HG02840 (cell line): Measurements from ENCODE around the gene POMZP3.
A peak's percentile ranks its signal among the peaks of the same experiment; 100 is the strongest.
"Not testable (repeated sequence)": the region's sequence is repeated elsewhere in the genome, so short reads cannot be mapped to it uniquely, and the experiment has no call there.

Source experiments
- ATAC-seq: cut with Tn5 transposase; IDR thresholded peaks from one replicate; pipeline ENCODE4 v1.9.1; 2021; ENCODE audit warnings: mild to moderate bottlenecking, moderate library complexity, moderate number of reproducible peaks; ENCODE audit not compliant: unreplicated experiment, low FRiP score

Gene POMZP3

DNA sequence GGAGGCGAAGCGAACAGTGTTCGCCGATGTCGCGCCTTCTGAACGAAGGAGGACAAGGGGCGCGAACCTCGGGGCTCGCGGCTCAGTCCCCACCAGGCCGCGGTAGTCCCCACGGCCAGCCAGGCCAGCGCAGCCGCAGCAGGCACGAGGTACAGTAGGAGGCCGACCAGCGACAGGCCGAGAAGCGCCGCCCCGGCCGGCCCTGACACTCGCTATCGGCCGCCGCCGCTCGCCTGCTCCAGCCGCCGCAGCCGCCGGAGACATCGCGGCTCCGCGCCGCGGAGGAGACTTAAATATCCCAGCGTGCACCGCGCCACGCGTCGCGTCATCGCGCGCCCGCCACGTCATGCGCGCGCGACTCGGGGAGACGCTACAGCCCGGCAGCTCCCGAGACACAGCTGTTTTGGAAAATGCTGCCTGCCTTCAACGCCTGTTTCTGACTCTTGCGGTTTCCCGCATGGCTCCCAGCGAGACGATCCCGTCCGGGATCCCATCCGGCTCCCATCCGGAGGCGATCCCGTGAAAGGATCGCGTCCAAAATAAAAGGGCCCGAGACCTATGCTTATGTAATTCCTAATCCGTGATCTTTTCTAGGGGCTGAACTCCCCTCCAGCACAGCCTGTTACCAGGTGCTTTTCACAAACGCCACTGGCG, at the start of gene POMZP3:
Gene POMZP3, minus strand, starts transcription at position 291 of the 654 bp plus-strand sequence. CDS start 1,215 bp downstream, outside the sequence.
- peak; percentile 89 for ATAC-seq

DNA sequence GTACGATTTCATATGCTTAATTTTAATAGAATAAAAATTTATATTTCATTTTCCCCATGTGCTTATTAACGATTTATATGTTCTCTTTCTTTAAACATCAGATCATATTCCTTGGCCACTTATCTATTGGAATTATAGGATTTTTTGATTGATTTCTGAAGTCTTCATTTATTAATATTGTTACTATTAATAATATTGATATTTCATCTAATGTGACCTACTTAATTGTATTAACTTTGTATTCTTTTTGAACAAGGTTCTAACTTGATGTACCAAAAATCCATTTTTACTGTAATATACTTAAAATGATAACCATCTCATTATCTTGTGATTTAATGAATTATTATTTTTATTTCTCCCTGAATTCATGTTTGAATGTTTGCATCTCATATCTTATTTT, 48.7 kb upstream of the POMZP3 start:
- not testable (repeated sequence) for ATAC-seq

DNA sequence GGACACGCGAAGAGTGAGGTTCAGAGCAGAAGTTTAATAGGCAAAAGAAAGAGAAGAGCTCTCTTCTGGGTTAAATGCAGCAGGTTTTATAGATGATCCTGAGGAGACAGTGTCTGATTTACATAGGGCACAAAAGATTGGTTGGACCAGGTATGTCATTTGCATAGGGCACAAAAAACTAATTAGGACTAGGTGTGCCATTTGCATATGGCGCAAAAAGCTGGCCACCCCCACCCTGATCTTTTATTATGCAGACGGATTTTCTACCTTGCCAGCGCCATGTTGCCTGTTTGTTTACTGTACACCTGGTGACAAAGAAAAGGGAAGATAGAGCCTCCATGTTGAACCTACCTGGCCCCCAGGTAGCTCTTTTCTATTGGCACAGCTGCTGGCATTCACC, 46.3 kb upstream of the POMZP3 start:
- not testable (repeated sequence) for ATAC-seq

DNA sequence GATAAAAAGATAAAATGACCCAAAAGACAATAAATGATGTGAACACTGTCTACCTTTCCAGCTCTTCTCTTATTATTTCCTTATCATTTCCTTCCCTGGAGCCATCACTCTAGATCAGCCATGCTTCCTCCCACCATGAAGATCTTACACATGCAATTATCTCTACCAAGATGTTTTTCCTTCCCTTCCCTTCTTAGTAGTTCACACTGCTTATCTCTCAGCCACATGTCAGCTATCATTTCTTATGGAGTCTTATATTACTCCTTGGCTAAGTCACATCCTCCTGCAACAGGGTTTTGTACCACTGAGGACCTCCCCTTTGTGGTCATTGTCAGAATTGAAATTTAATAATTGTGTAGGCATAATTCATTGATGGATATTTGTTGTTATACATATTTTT, 32.1 kb upstream of the POMZP3 start:
- not testable (repeated sequence) for ATAC-seq

DNA sequence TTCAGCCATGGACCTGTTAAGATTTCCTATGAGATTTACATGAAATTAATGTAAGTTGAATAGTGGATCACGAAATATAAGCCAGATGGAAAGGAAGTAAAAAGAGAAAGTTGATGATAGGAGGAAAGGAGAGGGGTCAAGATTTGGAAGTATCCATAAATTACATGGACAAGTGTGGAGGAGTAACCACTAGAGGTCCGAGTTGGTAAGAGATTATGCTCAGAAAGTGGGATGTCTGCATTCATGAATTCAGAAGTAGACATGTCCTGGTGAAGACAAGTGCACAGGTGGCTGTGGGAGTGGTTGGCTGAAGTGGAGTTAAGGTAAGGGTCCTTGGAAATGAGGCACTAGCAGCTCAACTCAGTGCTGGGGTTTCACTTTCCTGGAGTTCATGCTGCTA, 29.3 kb upstream of the POMZP3 start:
- not testable (repeated sequence) for ATAC-seq

- ATAC-seq: not testable (repeated sequence)
Observed at GRCh38 chr7:76642620-76643019, 15.5 kb upstream of the POMZP3 start.

DNA sequence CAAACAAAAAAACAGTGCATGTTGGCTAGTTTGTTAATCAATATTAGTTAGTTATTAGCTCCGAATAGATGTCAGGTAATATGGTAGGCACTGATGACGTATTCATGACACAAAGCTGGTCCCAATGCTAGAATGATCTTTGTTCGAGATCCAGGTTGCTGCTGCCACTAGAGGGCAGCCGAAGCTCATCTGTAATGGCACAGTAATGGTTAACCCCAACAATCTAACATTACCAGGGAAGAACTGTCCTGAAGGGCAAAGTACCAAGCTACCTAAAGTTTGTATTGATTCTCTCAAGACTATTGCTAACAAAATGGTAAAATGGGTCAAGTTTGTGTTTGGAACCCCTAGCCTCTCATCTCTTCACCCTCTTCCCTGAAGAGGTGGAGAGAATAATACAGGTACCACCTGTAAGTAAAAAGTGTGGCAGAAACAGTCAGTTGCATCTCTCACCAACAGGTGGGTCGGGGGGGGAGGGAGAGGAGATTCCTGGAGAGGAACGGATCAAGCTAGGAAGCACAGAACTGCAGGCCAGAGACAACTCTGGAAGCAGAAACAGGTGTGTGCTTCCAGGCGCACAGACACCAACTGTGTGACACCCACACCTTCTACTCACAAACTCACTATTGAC, 10.1 kb upstream of the POMZP3 start:
- peak; percentile 86 for ATAC-seq

GRCh38 chr7:76626581-76626980, 498 bp downstream of the POMZP3 start:
- peak; percentile 44 for ATAC-seq

GRCh38 chr7:76619439-76620190, 7.5 kb downstream of the POMZP3 start:
- ATAC-seq: not testable (repeated sequence)

- ATAC-seq: not testable (repeated sequence)
Observed at GRCh38 chr7:76613783-76614182, 13.3 kb downstream of the POMZP3 start.

GRCh38 chr7:76612232-76612631, 14.8 kb downstream of the POMZP3 start:
- not testable (repeated sequence) for ATAC-seq

DNA sequence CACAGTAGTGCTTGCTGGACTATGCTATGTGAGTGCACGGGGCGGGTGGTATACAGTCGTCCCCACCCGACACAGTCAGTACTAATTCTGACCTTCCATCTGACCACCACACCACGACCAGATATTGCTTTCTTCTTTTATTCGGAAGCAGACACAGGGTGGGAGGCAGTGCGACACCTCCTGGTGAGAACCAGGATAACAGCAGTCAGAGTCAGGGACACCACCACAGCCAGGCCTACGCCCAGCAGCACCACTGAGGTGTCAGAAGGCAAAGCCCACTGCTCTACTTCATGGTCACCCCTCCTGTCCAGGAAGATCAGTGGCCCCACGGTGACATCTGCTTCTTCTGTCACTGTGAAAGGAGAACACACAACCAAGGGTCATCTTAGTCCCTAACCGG, 17.2 kb downstream of the POMZP3 start:
- ATAC-seq: not testable (repeated sequence)

GRCh38 chr7:76608469-76608868, 18.6 kb downstream of the POMZP3 start:
- ATAC-seq: not testable (repeated sequence)

DNA sequence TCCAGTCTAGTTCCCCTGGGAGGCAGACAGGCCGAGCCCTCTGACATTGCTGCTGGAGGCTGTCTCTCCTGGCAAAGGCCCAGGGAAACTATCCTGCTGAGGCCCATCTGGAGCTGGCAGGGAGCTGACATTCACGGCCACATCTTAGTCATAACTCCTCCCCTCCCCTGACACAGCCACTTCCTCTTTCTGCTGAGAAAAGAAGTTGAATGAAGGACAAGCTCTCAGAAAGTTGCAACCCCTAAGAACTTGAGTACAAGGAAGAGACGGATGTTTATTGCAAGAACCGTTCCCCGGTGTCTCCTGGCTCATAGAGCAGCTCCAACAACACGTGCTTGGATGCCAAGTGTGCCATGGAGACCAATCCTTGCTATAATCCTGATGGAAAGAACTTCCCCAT, 21.1 kb downstream of the POMZP3 start:
- ATAC-seq: peak; percentile 89

GRCh38 chr7:76600650-76601049, 26.4 kb downstream of the POMZP3 start:
- not testable (repeated sequence) for ATAC-seq

DNA sequence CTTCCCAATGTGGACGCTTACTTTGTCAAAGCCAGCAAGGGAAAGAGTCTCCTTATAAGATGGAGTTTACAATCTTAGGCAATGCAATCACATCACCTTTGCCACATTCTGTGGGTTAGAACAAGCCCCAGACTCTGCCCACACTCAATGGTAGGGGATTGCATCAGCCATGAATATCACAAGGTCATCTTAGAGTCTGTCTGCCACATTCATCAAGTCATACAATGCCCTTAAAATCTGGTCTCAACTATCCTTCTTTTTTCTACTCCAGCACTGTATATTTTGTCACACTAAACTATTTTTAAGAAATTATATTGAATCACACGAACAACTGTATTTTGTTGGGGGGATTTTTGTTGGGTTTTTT, 27.0 kb downstream of the POMZP3 start:
- not testable (repeated sequence) for ATAC-seq

DNA sequence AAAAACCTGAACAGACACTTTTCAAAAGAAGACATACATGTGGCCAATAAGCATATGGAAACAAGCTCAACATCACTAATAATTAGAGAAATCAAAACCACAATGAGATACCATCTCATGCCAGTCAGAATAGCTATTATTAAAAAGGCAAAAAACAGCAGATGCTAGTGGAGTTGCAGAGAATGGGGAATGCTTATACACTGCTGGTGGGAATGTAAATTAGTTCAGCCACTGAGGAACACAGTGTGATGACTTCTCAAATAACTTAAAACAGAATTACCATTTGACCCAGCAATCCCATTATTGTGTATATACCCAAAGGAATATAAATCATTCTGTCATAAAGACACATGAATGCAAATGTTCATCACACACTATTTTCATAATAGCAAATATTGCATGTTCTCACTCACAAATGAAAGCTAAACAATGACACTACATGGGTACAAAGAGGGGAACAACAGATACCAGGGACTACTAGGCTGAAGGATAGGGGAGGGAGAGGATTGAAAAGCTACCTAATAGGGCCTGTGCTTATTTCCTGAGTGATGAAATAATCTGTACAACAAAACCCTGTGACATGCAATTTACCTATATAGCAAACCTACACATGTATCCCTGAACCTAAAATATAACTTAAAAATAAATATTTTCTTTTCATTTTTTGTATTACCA, 28.4 kb downstream of the POMZP3 start:
- ATAC-seq: not testable (repeated sequence)

- not testable (repeated sequence) for ATAC-seq
Observed at GRCh38 chr7:76597288-76597687, 29.8 kb downstream of the POMZP3 start.

DNA sequence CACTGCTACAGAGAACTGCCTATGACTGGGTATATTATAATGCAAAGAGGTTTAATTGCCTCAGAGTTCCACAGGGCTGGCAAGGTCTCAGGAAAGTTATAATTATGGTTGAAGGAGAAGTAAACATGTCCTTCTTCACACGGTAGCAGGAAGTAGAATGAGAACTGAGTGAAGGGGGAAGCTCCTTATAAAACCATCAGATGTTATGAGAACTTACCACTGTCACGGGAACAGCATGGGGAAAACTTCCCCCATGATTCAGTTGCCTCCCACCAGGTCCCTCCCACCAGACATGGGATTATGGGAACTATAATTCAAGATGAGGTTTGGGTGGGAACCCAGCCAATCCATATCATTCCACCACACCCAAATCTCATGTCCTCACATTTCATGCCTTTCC, 34.4 kb downstream of the POMZP3 start:
- not testable (repeated sequence) for ATAC-seq

DNA sequence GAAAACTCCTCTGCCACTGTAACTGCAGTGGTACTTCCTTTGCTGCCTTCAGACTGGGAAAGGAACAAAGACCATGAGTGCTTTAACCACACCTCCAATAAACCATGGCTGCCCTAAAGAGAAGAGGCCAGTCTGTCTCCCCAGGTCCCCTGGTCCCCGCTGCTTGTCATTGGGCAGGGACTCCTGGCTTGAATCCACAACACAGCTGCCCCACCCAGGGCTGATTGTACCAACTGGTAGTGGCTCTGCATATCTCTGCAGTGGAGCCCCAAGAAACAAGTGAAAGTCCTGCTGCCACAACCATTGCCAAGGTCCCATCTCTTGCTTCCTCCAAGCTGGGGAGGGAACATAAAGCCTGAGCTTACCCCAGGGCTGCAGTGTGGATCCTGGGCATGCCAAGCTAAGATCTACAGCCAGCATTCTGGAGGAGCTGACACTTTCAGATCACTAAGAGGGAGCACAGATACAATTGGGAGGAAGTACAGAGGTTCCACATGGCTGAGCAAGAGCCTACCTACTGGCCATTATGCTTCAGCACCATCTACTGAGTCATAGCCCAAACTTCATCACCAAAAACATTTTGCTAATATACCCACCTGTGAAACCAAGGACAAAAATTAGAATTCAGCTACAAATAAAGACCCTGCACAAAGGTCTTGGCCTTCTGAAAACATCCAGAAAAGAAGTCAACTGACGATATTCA, 35.3 kb downstream of the POMZP3 start:
- peak; percentile 68 for ATAC-seq
